Activated CD8-positive, alpha-beta memory T cell treated with anti-CD3 and anti-CD28 coated beads, Interleukin-2, amount 50 U/mL, for 1 hour (primary cell): Measurements from ENCODE around the gene KCNK4.

Source experiments
- DNase-seq: peaks from one replicate; pipeline ENCODE4 v3.0.0-alpha.2; 2020; ENCODE audit errors: extremely low read depth

The KCNK4 gene

GRCh38 chr11:64253481-64253880 is 37.6 kb upstream of the KCNK4 start:
- no peak for DNase-seq

DNA sequence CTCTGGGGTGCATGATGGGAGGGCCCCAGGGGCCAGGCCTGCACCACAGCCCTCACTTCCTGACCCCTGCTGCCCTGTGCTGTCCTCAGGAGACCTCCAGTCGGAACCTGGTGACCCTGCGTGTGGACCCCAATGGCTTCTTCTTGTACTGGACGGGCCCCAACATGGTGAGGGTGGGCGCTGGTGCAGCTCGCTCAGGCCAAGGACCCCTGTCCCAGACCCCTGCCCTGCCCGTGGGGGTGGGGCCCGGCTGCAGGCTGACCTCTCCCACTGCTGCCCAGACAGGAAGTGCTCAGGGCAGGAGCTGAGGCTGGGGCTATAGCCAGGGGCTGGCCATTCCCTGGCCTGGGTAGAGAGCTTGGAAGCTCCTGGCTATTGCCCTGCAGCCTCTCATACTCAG is 36.8 kb upstream of the KCNK4 start:
- no peak for DNase-seq

GRCh38 chr11:64255135-64256128 is 35.7 kb upstream of the KCNK4 start:
- DNase-seq = no peak

DNA sequence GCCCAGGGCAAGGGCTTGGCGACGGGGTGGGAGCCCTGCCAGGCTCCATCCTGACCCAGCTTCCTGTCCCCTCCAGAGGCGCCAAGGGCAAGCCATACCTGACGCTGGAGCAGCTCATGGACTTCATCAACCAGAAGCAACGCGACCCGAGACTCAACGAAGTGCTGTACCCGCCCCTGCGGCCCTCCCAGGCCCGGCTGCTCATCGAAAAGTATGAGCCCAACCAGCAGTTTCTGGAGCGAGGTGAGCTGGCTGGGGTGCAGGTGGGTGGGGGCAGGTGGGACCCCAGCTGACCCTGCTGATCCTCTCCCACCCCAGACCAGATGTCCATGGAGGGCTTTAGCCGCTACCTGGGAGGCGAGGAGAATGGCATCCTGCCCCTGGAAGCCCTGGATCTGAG is 34.8 kb upstream of the KCNK4 start:
- DNase-seq = no peak

DNA sequence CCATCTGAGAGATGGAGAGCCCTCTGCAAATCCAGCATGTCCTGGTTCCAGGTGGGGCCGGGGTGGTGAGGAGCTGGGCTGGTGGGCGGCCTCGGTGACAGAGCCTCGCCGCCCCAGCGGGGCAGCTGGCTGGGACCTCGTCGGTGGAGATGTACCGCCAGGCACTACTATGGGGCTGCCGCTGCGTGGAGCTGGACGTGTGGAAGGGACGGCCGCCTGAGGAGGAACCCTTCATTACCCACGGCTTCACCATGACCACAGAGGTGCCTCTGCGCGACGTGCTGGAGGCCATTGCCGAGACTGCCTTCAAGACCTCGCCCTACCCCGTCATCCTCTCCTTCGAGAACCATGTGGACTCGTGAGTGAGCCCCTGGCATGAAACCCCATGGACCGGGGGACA is 32.7 kb upstream of the KCNK4 start:
- no peak for DNase-seq

DNA sequence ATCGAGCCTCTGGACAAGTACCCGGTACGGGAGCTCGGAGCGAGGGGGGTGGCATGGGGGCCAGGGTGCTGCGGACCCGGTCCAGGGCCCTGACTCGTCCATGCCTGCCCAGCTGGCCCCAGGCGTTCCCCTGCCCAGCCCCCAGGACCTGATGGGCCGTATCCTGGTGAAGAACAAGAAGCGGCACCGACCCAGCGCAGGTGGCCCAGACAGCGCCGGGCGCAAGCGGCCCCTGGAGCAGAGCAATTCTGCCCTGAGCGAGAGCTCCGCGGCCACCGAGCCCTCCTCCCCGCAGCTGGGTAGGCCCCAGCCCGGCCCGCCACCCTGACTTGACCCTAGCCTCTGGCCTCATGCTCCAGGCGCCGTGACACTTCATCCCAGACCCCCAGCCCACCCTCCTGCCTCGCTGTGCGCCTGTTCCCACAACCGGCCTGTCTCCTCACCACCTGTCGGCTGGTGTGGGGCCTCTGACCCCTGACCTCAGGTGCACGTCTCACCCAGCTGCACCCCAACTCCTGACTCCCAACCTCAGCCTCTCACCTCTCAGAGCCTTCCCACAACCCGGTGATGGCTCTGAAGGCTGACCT is 32.1 kb upstream of the KCNK4 start:
- no peak for DNase-seq

DNA sequence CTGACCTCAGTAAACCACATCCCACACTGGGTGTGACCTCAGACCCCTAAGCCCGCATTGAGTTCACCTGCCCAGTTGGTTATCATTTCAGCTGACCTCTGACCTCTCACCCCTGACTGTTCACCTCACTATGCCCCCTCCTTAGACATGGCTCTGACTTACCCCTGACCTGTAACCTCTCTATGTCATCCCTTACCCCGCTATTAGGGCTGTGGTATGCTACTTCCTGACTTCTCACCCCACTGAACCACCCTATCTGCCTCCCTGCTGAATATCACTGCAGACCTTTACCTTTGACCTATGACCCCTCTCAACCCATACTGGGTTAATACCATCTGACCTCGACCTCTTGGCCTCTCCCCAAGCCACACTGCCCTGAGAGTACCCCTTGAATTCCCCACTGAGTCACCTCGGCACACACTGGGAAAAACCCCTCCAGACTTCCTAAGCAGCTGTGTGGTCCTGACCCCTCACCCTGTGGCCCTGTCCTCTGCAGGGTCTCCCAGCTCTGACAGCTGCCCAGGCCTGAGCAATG is 31.5 kb upstream of the KCNK4 start:
- DNase-seq = no peak

DNA sequence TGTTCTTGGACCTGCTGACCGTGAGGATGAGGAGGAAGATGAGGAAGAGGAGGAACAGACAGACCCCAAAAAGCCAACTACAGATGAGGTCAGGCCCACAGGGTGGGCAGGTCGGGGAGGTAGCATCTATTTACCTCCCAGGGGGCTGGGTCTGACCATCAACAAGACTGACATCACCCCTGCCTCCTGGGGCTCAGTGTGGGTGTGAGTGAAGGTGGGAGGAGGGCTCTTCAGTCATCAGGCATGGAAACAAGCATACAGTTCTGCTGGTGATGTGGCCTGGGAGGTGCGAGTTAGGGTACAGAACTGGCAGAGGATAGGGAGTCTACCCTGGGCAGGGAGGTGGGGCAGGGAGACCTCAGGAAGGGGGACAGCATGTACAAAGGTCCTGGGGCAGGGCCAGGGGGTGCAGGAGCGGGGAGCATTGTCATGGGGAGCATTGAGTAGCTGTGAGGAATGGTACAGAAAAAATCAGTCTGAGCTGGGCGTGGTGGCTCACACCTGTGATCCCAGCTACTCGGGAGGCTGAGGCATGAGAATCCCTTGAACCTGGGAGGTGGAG is 30.9 kb upstream of the KCNK4 start:
- no peak for DNase-seq

- DNase-seq = no peak
Observed at GRCh38 chr11:64261556-64262080, 29.5 kb upstream of the KCNK4 start.

- DNase-seq = no peak
Observed at GRCh38 chr11:64262271-64263002, 28.7 kb upstream of the KCNK4 start.

- no peak for DNase-seq
Observed at GRCh38 chr11:64263021-64263946, 27.8 kb upstream of the KCNK4 start.

DNA sequence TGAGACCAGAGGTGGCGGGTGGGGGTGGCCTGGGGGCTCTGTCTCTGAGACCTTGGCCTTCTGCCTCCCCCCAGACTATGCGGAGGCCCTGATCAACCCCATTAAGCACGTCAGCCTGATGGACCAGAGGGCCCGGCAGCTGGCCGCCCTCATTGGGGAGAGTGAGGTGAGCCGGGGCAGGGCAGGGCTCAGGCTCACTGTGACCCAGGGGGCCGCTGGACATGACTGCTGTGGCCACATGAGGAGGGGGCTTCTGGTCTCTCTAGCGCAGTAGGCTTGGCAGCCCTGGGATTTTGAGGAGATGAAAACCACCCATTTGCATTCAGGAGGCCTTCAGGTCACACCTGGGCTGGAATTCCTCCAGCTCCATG is 27.2 kb upstream of the KCNK4 start:
- DNase-seq = no peak

GRCh38 chr11:64264371-64264852 is 26.7 kb upstream of the KCNK4 start:
- DNase-seq = no peak

GRCh38 chr11:64265176-64266160 is 25.6 kb upstream of the KCNK4 start:
- DNase-seq = no peak

GRCh38 chr11:64266339-64266738 is 24.8 kb upstream of the KCNK4 start:
- DNase-seq = no peak

DNA sequence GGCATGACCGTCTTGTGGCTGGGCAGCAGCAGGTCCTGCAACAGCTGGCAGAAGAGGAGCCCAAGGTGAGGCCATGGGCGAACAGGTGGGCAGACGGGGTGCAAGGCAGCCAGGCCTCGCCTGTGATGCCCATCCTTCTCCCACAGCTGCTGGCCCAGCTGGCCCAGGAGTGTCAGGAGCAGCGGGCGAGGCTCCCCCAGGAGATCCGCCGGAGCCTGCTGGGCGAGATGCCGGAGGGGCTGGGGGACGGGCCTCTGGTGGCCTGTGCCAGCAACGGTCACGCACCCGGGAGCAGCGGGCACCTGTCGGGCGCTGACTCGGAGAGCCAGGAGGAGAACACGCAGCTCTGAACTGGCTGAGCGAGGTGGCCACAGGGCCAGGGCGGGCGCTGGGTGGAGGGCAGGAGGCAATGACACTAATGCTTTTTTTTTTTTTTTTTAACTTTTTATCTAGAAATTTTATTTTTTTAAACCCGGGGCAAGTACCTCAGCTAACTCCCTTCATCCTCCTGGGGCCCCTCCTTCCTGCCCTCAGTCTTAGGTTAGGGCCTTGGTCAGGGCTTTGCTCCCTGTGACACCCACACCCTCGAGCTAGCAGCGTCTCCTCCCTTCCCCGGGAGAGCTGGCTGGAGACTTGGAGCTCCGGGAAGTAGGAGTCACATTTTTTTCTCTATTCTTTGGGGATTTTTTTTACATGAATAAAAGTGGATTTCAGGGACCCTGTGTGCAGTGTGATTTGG is 23.7 kb upstream of the KCNK4 start:
- no peak for DNase-seq

DNA sequence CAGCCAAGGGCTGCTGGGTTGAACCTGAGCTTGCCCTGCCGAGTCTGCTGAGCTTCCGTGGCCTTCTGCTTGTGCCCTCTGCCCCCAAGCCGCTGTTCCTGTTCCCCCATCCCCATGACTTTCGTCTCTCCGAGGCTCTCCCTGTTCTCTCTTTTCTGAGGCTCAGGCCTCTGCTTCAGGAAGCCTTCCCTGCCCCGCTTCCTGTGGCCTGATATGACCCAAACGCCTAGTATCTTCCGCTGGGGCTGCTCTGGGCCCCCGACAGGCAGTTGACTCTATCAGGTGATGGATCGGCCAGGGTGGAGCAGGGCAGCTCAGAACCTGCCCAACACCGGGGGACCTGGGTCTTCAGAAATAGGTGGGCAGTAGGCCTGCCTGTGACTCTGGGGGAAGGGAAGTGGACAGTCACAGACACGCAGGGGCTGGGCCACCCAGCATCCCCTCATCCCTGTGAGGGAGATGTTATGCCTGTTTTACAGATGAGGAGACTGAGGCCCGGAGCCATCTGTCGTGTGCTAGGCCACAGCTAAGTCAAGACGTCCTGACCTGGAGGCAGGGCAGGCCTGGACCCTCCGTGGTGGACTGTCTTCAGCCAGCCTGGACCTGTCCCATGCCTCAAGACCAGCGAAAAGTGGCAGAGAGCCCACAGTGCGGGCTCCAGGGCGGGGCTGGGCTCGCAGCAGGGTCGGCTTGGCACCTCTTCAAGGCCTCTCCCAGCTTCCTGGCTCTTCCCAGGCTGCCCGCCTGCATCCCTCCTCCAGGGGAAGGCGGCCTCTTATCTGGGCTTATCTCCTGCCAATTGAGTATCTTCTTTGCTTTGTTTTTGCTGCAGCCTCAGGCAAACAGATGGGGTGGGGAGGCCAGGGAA is 22.8 kb upstream of the KCNK4 start:
- DNase-seq = no peak
